Mucosa of gallbladder (tissue), 1 donor: ENCODE results near the gene ACTRT2. TPM values are rescaled to one million over a fixed set of nuclear protein-coding genes. Genes with fewer than 3 reads are reported as not detected.

Experiments used
- DNase-seq: peaks from one replicate; pipeline ENCODE4 v3.0.0-alpha.2; 2020; ENCODE audit warnings: low spot score
- total RNA-seq: library from RNA; stranded (reverse); gene quantifications from one replicate; pipeline ENCODE4 v1.2.1, GENCODE V29; 2021
- donor health status: DM: no; HTN: no; CAD: no.

Gene ACTRT2
- total RNA-seq, 1 donor from 2014 or later = not detected

DNA sequence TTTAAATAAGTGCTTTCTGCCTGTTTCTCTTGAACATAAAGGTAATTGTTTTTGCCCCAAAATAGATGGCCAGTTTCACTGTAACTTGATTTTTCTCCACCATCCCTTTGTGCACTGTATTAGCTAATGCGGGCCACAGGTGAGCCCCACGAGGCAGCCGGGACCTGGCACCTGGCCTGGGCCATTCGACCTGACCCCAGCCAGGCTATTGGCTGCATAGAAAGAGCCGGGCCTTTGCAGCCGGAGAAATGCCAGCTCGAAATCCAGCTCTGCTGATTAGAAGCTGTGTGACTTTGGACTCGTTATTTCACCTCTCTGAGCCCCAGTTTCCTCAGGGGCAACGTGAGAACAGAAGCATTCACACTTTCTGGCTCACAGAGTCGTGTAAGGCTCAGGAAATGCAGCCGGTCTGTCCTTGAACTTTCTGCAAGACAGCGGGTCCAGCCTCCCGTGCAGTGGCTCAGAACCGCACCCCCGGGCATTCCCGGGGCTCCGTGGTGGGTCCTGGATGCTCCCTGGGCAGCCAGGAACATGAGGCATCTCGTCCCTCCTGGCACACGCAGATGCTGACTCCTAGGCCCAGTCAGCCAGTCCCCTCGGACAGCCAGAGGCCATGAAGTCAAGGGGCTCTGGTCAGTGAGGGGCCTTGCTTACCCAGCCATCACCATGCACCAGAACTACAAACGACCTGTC is 37.4 kb upstream of the ACTRT2 start:
- DNase-seq = no peak

DNA sequence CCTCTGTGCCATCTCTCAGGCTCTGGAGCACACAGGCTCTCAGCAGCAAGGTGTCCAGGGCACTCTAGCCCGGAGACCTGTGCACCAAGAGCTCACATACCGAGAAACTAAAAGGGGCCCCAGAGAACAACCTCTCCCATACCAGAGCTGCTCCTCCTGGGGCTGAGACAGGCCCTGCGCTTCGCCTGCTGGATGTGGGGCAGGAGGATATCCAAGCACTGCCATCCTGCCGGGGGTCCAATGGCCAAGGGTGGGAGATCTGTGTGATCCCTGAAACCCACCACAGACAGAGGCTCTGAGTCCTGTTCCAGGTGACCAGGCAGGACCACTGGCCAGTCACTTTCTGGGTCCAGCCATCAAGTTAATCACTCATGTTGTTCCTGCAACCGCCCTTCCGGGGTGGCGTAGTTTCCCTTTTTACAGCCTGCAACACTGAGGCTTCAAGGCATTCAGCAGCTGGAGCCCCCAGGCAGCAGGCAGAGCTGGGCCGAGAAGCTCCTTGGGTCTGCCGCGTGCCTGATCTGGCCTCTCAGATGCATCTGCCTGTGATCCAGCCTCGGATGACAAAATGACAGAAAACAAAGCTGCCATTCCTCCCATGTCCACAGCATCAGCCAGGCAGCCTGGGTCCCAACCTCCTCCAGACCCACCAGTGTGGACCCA is 36.7 kb upstream of the ACTRT2 start:
- DNase-seq = no peak

DNA sequence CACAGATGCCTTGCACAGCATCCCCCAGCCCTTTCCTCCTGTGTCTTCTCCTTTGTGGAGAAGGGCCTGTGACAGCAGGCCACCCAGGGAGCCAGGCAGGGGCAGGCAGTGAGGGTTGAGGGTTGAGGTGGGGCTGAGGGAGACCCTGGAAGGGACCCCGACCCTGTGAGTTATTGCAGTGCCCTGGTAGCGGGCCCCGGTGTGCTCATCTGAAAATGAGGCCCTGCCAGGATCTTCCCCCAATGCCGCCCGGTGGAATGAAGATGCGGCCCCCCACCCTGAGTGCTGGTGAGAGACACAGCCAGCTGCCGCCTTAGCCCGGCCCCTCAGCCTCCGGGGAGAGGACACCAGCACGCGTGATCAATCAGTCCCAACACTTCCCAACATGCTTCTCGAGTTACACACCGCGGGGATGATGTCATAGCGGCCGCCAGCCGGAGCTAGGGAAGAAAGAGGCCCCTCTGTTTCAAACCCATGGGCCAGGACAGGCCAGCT is 36.2 kb upstream of the ACTRT2 start:
- DNase-seq = no peak

DNA sequence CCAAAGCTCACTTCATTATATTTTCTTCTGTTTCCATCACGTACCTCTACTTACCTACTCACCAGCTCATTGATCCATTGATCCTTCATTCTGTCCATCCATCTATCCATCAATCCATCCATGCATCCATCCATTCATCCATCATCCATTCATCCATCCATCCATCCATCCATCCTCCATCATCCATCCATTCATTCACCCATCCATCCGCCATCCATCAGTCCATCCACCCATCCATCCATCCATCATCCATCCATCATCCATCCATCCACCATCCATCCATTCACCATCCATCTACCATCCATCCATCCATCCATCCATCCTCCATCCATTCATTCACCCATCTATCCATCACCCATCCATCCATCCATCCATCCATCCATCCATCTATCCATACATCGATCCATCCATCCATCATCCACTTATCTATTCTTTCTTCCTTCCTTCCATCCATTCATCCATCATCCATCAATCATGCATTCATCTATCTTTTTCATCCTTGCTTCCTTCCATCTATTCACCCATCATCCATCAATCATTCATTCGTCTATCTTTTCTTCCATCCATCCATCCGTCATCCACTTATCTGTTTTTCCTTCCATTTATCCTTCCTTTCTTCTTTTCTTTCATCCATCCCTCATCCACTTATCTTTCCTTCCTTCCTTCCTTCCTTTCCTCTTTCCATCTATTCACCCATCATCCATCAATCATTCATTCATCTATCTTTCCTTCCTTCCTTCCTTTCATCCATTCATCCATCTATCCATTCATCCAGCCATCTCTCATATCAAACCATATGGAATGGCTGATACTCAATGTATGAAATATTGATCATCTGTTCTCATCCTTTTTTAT is 35.3 kb upstream of the ACTRT2 start:
- no peak for DNase-seq

DNA sequence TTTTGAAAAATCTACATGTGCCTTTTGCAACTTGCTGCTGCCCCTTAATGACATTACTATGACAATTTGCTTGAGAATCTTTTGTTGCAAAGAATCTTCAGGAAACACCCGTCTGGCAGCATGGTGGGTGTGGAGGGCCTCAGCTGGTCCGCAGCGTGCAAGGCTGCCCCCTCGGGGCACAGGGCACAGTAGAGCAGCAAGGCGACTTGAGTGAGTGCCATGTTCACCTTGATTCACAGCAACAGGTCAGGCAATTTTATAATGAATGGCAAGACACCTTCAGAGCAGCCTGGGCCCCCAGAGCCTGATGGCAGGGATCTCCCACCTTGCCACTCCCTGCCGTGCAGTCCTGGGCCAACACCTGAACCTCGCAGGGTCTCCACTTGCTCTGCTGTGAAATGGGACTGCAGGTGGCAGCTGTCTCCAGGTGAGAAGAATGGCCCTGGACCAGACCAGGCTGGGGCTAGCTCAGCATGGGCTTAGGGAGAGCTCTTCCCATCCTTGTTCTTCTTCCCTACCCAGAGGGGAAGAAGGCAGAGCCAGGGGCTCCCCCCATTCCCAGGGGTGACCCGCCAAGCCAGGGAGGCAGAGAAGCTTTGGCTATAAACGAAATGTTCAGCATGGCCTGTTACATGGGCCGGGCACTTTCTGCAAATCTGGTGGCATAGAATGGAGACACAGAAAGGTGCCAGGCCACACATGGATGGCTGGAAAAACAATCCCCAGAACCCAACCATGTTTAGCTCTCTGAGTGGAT is 34.5 kb upstream of the ACTRT2 start:
- DNase-seq = no peak

DNA sequence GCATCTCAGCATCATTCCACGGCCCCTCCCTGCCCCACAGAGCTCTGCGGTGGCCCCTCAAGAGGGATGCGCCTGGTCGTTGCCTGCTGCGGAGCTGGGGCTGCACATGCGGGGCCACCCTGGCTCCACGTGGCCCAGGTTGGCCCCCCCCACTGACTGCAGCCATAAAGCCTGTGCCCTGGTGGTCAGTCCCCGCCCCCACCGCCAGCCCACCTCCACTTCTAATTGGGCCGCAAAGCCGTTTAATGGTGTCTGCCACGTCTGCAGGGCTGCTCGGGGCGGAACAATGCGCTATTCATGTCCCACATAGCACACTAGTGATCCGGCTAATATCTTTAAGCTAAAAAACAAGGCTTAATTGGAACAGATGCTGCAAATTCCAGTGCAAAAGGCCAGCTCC is 33.5 kb upstream of the ACTRT2 start:
- DNase-seq = no peak

DNA sequence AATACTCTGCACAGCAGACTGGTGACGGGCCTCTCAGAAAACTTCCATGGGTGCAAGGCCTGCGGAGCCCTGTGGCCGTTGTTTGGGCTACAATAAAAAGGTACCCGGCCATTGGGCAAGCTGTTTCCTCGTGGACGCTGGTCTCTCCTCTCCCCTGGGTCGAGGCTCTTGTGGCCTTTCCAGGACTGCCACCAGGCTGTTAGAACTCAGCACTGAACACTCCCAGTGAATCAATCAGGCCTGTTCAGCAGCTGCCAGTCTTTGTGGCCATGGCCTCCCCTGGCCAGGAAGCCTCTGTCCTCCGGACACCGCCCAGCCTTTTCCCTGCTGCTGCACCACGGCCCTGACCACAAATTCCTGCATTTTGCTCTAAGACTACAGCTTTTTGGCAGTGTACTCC is 33.0 kb upstream of the ACTRT2 start:
- DNase-seq = no peak

DNA sequence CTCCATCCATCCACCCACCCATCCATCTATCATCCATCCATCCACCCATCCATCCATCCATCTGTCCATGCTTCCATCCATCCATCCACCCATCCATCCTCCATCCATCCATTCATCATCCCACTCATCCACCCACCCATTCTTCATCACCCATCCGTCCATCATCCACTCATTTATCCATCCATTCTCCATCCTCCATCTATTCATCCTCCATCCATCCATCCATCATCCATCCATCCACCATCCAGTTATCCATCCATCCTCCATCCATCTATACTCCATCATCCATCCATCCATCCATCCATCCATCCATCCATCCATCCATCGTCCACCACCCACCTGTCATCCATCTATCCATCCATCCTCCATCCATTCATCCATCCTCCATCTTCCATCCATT is 32.1 kb upstream of the ACTRT2 start:
- DNase-seq = no peak

DNA sequence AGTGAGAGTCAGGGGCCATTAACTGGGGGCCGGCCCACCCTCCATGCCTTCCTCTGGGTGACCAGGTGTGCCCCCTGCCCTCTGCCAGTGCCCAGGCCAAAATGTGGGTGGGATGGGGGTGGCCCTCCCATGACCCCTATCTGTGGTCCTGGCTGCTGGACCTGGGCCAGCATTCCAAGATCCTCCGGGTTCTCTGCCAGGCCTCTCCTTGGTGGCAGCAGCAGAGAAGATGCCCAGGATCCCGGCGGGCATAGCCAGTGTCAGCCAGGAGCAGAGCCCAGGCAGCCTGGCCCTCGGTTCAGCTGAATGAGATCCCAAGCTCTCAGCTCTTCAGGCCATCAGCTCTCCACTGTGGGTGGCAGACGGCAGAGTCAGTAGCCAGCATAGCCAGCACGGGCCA is 31.3 kb upstream of the ACTRT2 start:
- no peak for DNase-seq

DNA sequence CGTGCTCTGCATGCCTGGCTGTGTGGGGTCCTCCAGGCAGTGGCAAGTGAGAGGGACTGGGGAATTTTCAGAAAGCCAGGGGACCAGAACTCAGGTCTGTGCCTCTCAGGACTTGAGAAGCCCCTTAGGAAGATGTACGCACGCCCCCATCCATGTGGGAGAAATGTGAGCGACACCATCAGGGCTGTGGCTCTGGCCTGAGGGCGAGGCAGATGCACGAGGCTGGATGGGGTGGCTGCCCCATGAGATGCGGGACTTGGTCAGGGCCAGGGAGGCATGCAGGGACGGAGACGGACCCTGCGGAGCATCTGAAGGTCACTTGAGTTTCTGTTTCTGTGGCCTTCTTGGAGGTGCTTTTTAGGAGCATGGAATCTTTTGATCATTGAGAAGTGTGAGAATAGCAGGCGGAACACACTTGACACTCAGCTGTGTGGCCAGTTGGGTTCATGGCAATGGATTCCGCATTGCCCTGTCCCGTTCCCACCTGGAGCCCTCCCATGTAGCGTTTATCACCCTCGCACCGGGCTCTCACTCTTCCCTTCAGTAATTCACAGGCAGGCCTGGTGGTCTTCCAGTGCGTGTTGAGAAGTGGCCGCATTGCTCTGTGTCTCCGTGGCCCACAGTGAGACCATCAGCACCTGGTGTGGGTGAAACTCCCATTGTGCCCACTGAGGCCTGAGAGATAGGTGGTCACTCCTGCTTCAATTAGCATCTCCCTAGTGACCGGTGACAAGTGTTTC is 30.7 kb upstream of the ACTRT2 start:
- DNase-seq = no peak

DNA sequence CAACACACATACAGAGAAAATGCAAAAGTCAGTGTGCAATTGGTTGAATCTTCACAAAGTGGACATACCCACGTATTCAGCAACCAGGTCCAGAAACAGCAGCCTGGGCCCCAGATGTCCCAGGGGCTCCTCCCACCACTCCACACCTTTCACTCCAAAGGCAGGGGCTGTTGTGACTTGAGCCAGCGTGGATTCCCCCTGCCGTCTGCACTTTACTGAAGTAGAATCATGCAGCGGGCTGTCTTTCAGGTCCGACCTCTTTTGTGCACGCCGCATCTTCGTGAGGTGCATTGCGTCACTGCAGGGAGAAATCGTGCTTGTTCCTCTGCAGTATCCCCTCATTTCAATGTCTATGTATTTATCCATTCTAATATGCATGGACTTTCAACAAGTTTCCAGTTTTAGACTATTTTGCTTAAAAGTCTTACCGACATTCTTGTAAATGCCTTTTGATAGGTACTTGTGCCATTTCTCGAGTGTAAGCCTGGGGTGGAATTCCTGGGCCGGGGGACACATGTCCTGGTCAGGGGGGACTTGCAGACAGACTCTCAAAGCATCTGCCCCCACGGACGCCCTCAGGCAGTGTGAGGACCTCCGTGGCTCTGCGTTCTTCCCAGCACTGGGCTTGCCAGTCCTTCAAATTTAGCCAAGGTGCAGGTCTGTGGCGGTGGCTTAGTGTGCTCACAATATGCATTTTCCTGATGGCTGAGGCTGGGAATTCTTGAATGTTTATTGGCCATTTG is 29.3 kb upstream of the ACTRT2 start:
- DNase-seq = no peak

DNA sequence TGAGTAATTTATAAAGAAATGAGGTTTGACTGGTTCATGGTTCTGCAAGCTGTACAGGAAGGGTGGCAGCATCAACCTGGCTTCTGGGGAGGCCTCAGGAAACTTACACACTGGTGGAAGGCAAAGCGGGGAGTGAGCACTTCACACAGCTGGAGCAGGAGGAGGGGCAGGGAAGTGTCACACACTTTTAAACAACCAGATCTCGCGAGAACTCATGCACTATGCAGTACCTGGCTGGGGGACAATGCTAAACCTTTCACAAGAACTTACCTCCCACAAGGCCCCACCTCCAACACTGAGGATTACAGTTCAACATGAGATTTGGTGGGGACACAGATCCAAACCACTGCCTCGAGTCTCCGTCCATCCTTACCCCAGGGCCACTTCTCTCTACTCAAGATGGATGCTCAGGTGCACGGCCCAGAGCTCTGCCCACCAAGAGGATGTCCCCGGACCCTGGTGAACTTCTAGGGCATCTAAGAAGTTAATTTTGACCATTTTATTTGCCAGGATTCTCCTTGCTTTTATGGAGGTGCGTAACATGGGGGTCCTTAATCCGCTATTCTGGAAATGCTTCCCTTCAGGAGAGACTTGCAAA is 22.7 kb upstream of the ACTRT2 start:
- no peak for DNase-seq

DNA sequence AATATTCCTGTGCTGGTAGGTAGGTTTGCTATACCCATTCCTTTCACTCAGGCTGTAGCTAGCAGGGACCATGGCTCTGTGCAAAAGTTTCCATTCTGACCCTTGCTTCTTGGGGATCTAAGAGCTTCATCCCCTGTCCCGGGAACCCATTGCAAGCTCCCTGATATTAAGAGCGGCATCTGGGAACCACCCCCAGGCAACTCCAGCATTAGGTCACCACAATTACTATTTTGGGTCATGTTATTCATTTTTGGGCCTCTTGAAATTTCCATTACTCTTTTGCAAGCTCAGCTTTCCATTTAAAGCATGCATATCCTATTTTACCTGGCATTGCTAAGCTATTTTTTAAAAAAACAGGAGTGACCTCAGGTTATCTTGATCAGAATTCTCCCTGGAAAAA is 22.1 kb upstream of the ACTRT2 start:
- no peak for DNase-seq

DNA sequence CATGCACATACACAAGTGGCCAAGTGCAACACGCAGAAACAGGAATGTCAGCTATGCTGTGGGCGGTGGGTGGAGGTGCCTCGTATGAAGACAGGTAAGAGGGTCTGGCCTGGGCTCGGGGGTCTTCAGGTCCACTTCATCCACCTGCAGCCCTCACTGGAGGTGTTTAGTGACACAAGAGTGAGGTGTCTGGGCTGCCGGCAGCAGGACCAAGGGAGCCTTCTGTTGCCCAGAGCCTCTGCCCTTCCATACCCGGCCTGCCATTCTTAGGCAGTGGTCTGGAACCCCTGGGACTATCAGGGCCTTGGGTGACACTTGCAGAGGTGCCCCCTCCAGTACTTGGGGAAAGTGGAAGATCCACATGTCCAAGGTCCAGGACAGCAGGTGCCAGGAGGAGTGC is 21.7 kb upstream of the ACTRT2 start:
- no peak for DNase-seq

DNA sequence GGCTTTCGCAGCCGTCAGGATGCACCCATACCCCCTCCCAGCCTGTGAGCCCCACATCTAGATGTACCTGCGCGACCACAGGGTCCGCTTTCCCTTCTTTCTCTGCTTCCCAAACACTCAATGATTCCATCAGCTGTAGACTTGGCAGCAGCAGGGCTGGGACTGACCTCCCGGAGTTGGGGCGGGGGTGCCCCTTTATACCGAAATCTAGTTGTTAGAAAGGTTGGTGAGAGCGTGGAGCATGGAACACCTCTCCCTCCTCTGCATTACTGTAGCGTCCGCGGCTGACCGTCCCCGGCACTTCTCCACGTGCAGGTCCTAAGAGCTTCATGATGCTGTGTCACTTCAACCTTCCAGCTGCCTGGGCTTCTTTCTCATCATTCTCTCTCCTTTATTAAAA is 21.1 kb upstream of the ACTRT2 start:
- no peak for DNase-seq

DNA sequence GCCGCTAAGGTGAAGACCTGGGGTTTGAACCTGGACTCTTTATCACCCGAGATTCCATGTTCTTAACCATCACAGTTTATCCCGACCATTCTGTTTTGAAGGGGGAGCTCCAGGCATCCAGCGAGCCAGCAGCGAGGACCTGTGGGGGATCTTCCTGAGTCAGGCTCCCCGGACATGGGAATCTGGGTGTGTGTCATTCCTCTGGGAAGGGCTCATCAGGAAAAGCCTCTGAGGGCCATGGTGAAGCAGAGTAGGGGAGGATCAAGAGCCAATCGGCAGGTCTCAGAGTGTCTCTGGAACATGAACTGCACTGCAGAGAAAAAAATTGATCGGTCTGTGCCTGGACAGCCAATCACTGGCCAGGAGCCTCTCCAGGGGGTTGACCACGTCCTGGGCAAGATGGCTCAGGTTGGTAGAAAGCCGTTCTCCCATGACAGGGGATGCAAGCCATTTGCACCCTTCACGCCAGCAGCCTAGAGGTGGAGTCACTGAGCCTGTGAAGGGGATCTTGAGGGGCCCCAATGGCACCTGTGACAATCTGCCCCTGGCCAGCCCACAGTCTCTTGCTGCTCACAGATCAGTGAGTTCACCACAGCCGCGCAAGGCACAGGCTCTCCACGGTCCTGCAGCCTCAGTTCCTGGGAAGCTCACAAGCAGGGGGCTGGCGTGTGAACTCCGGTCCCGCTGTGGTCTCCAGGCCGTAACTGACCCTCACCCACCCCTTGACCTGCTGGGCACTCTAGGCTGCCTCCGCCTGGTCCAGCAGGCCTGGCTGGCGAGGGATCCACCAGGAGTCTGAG is 20.4 kb upstream of the ACTRT2 start:
- DNase-seq = no peak

DNA sequence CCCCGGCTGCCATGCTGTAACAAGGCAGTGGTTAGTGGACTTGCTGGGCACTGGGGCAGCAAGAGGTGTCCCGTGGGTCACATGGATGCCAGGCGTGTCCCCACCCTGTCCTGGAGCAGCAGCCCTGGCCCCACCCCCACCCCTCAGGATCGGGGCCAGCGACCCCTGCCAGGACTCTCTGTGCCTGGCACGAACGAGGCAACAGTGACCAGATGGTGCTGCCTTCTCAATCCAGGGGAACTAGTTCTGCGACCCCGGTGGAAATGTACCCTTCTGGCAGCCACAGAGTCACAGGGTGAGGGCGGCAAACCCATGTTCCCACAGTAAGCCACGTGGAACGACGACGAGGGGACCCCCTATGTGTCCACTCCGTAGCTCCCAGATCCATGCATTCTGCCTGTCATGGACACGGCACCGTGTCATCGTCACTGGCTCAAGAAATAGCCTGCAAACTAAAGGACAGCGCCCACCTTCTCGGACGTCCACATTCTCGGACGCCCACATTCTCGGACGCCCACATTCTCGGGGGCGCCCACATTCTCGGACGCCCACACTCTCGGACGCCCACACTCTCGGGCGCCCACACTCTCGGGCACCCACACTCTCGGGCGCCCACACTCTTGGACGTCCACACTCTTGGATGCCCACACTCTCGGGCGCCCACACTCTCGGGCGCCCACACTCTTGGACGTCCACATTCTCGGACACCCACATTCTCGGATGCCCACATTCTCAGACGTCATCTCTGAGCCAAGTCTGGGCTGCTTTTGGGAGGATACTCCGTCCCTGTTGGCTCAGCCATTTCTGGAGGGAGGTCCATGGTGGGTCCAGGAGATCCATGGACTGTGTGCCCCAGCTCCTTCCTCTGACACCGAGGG is 19.6 kb upstream of the ACTRT2 start:
- DNase-seq = no peak

DNA sequence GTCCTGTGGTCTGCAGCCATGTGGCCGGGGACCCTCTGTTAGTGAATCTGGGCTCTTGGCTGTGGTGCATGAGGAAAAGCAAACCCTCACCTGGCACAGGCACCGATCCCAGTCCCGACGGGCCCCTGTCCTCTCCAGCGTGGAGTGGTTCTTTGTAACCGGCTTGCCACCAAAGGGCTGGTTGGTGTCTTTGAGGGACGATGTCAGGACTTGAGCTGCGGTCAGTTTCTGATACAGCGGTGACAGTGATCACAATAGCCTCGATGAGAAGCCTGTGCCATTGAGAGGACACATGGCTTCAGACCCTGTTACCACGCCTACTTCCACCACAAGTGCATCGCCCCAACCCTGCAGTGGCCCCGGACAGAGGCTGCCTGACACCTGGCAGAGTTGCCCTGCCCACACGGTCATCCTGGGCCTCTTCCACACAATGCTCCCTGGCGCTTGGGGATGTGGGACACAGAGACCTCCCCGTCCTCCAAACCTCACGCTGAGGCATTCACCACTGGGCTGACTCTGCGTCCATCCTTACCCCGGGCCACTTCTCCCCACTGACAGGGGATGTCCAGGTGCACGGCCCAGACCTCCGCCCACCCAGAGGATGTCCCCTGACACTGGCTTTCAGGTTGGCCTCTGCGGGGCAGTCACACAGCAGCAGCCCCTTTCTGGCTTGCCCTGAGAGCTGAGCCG is 18.8 kb upstream of the ACTRT2 start:
- no peak for DNase-seq
